OCI-LY1 (cell line): Measurements from ENCODE around the gene LPIN3.

ENCODE experiments used
- EZH2 ChIP-seq: fragments of 200-600 bp; sonication (generic), shearing (Covaris generic); IDR thresholded peaks from 2 replicates; pipeline ENCODE4 v1.8.0; 2017; ENCODE audit warnings: borderline replicate concordance, mixed run types, mild to moderate bottlenecking, antibody characterized with exemption, low read length, moderate library complexity, mixed read lengths
- TF ChIP-seq, protein P1 (sequence below): fragments of 200-600 bp; sonication (generic), shearing (Covaris generic); IDR thresholded peaks from 2 replicates; pipeline ENCODE4 v1.5.1; 2017; ENCODE audit warnings: mild to moderate bottlenecking, antibody characterized with exemption, low read length, moderate library complexity, mixed read lengths

DNA sequence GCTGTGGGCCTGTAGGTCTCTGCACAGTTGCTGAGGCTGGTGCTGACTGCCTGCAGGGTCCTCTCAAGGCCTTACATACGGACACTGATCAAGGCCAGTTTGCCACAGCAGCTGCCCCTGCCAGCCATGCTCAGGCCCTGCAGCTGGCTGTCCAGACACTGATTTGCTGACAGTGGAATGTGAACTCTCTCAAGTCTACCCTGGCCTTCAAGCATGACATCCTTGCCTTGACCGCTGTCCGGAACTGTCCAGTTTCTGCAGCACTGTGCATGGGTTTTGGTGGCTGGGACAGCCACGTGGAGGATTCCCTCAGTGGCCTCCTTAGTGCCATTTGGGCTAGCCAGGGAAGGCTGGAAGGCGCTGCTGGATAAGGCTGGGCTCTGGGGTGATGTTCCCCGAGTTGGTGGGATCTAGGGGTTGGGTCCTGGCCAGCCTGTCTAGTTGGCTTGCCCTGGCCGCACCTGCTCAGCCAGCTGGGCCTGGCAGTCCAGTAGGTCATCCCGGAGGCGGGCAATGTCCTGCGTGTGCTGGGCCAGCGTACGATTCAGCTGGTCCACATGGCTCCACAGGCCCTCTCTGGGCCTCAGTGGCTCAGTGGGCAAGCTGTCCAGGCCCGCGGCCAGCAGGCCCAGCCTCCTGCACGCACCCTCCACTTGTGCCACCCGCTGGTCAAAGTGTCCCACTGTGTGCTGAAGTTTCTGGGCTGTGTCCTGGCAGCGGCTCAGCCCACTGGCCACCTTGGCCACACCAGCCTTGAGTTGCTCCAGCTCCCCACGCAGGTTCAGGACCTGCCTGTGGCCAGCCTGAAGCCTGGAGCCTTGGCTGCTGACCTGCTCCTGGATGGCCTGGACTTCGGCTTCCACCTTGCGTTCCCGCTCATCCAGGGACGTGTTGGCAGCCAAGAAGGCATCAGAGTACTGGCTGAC, 20.5 kb downstream of the LPIN3 start:
- TF ChIP-seq, protein P1, sequence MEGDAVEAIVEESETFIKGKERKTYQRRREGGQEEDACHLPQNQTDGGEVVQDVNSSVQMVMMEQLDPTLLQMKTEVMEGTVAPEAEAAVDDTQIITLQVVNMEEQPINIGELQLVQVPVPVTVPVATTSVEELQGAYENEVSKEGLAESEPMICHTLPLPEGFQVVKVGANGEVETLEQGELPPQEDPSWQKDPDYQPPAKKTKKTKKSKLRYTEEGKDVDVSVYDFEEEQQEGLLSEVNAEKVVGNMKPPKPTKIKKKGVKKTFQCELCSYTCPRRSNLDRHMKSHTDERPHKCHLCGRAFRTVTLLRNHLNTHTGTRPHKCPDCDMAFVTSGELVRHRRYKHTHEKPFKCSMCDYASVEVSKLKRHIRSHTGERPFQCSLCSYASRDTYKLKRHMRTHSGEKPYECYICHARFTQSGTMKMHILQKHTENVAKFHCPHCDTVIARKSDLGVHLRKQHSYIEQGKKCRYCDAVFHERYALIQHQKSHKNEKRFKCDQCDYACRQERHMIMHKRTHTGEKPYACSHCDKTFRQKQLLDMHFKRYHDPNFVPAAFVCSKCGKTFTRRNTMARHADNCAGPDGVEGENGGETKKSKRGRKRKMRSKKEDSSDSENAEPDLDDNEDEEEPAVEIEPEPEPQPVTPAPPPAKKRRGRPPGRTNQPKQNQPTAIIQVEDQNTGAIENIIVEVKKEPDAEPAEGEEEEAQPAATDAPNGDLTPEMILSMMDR: no peak
- no peak for TF ChIP-seq EZH2
